CD8-positive, alpha-beta memory T cell (primary cell): ENCODE data around the gene RAB8B. TPM values are rescaled to one million over a fixed set of nuclear protein-coding genes. Genes with fewer than 3 reads are reported as not detected.
A peak's percentile ranks its signal among the peaks of the same experiment; 100 is the strongest.

ENCODE experiments used
- CTCF ChIA-PET: fragments of 350-600 bp; sonication (Branson Sonifier 250); formaldehyde crosslinking; loops from one replicate; lab custom pipeline; 2021; ENCODE audit warnings: antibody characterized with exemption; lab: Charles Lee
- POLR2A ChIA-PET: fragments of 350-600 bp; sonication (Branson Sonifier 250); formaldehyde crosslinking; loops from one replicate; lab custom pipeline; 2021; ENCODE audit warnings: antibody characterized with exemption; lab: Charles Lee
- DNase-seq, 5 donors: peaks; one replicate each; pipeline versions ENCODE4 v3.0.0 to v3.0.0-alpha.2; 2020 to 2022; ENCODE audit warnings: mixed read lengths in 1 of 5
- H3K27ac ChIP-seq: one replicate; pipeline ENCODE4 v1.7.0; 2013; ENCODE audit warnings: low read depth, mild to moderate bottlenecking, low read length, moderate library complexity
- H3K27me3 ChIP-seq: 2 replicates; pipeline ENCODE4 v1.7.0; 2013; ENCODE audit warnings: low read length, mild to moderate bottlenecking; ENCODE audit not compliant: insufficient read depth, poor library complexity, severe bottlenecking
- H3K36me3 ChIP-seq: 2 replicates; pipeline ENCODE4 v1.7.0; 2013; ENCODE audit warnings: mild to moderate bottlenecking, low read length, moderate library complexity; ENCODE audit not compliant: insufficient read depth
- H3K4me1 ChIP-seq: 2 replicates; pipeline ENCODE4 v1.7.0; 2013; ENCODE audit warnings: mild to moderate bottlenecking, low read length, moderate library complexity; ENCODE audit not compliant: insufficient read depth
- H3K4me3 ChIP-seq: 2 replicates; pipeline ENCODE4 v1.7.0; 2013; ENCODE audit warnings: mild to moderate bottlenecking, low read length
- H3K9me3 ChIP-seq: 2 replicates; pipeline ENCODE4 v1.7.0; 2013; ENCODE audit warnings: mild to moderate bottlenecking, low read length
- H3K27ac Mint-ChIP-seq, 8 donors: one replicate each; pipeline ENCODE4 v1.8.0; 2020 to 2021; ENCODE audit warnings: mixed read lengths in 8 of 8, mild to moderate bottlenecking in 6 of 8, inconsistent platforms in 3 of 8, moderate library complexity in 3 of 8
- H3K27me3 Mint-ChIP-seq, 2 donors: one replicate each; pipeline ENCODE4 v1.8.0; 2020 to 2021; ENCODE audit warnings: mixed read lengths in 2 of 2, mild to moderate bottlenecking in 1 of 2, moderate library complexity in 1 of 2
- H3K36me3 Mint-ChIP-seq, 3 donors: one replicate each; pipeline ENCODE4 v1.8.0; 2020 to 2021; ENCODE audit warnings: mixed read lengths in 3 of 3, inconsistent platforms in 1 of 3, mild to moderate bottlenecking in 1 of 3
- H3K4me1 Mint-ChIP-seq, 3 donors: one replicate each; pipeline ENCODE4 v1.8.0; 2020 to 2021; ENCODE audit warnings: mixed read lengths in 3 of 3, inconsistent platforms in 1 of 3, mild to moderate bottlenecking in 1 of 3
- H3K4me3 Mint-ChIP-seq, 7 donors: one replicate each; pipeline ENCODE4 v1.8.0; 2020 to 2021; ENCODE audit warnings: mixed read lengths in 7 of 7, mild to moderate bottlenecking in 6 of 7, moderate library complexity in 4 of 7, inconsistent platforms in 2 of 7
- H3K9me3 Mint-ChIP-seq, 5 donors: one replicate each; pipeline ENCODE4 v1.8.0; 2020 to 2022; ENCODE audit warnings: mixed read lengths in 5 of 5, mild to moderate bottlenecking in 3 of 5, moderate library complexity in 2 of 5, inconsistent platforms in 1 of 5
- polyA plus RNA-seq: library from polyadenylated mRNA; unstranded; fragments of 300-500 nt; fragmentation: Illumina TruSeq; gene quantifications from one replicate; pipeline ENCODE4 v1.2.3, GENCODE V29; 2021
- total RNA-seq, 2 experiments: library from RNA; stranded (reverse); gene quantifications; one replicate each; pipeline ENCODE4 v1.2.3, GENCODE V29; 2021

The RAB8B gene
- total and polyA plus RNA-seq, 3 experiments from 2014 or later = 52.9 to 169 (median 165) TPM

- CTCF ChIA-PET = interaction anchor here (1.1 to 1.9 kb wide), 4 partner anchors 12 to 228 kb away, joined by 3 to 6 read pairs (median 4); no protein-coding TSS in a partner anchor
- no peaks in the 10 kb centered on the region for H3K9me3 Mint-ChIP-seq
- H3K4me3 ChIP-seq = peak overlapping the region; percentile 71
- peak overlapping the region; percentile 71 to 98 (median 91) for H3K27ac Mint-ChIP-seq
- H3K27ac ChIP-seq = peak overlapping the region; percentile 72
- peak overlapping the region; percentile 75 to 91 (median 83) for H3K4me3 Mint-ChIP-seq
- H3K36me3 ChIP-seq = peaks cover 4% of the 10 kb centered on the region
- peaks cover 37 to 52% (median 47%) of the 10 kb centered on the region in 3 donors for H3K4me1 Mint-ChIP-seq
- DNase-seq = no peak
- no peaks in the 10 kb centered on the region for H3K9me3 ChIP-seq
- peaks cover 0 to 11% (median 3%) of the 10 kb centered on the region in 3 donors for H3K36me3 Mint-ChIP-seq
- H3K27me3 Mint-ChIP-seq = no peaks in the 10 kb centered on the region
- H3K4me1 ChIP-seq = peaks cover 32% of the 10 kb centered on the region
- POLR2A ChIA-PET = interaction anchor here (0.7 to 1.1 kb wide), 6 partner anchors 9 to 1216 kb away, joined by 4 to 5 read pairs (median 4); no protein-coding TSS in a partner anchor
- H3K27me3 ChIP-seq = no peaks in the 10 kb centered on the region
These were observed 87.1 kb downstream of the RAB8B start for GRCh38 chr15:63276342-63277037.

DNA sequence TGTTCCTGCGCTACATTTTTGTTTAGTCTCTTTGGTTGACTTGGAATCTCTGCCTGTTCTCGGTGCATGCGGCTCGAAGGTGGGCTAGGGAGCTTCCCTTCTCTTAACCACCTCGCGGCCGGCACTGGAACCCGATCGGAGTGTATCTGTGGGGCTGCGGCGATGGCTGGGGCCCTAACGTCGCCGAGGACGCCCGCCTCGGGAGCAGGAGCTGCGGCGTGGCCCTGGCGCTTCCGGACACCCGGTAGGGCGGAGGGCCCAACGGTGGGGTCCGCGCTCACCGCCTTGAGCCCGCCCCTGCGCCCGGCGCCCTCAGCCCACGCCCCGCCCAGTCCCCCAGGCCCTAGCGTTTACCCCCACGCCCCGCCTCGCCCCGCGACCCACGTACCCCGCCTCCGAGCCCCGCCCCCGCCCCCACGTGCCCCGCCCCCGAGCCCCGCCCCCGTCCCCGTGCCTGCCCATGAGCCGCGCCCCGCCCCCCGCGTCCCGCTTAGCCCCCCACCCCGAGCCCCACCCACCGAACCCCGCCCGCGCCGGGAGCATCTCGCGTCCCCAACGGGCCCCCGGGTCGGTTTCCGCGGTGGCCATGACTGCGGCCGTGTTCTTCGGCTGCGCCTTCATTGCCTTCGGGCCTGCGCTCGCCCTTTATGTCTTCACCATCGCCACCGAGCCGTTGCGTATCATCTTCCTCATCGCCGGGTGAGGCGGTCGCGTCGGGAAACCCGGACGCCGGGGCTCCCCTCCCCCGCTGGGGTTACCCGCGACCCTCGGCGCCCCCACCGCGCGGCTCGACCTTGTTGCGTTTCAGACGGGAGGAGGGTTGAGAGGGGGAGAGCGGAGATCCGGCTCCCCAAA is 87.9 kb downstream of the RAB8B start, which contains the start of gene APH1B:
TSS of gene APH1B (plus strand) at position 568 of the 855 bp plus-strand sequence. CDS start at position 587, 19 bp downstream.
- H3K36me3 ChIP-seq = peaks cover 4% of the 10 kb centered on the region
- no peaks in the 10 kb centered on the region for H3K9me3 ChIP-seq
- H3K27me3 ChIP-seq = no peaks in the 10 kb centered on the region
- Mint-ChIP-seq H3K36me3 (peaks cover 0 to 11% (median 3%) of the 10 kb centered on the region in 3 donors), H3K27me3 (no peaks in the 10 kb centered on the region), H3K4me3 (peak within 1 kb of the TSS; percentile 80 to 92 (median 84)), H3K9me3 (no peaks in the 10 kb centered on the region), H3K4me1 (peaks cover 37 to 52% (median 47%) of the 10 kb centered on the region in 3 donors), H3K27ac (peak within 1 kb of the TSS; percentile 82 to 98 (median 91))
- DNase-seq = peak; percentile 74 to 89 (median 79)
- POLR2A ChIA-PET = interaction anchor here (0.6 to 1.3 kb wide), 9 partner anchors 9 to 1564 kb away, joined by 3 to 5 read pairs (median 4); no protein-coding TSS in a partner anchor
- peak within 1 kb of the TSS; percentile 72 for H3K27ac ChIP-seq
- CTCF ChIA-PET = interaction anchor here (0.8 to 1.1 kb wide), 2 partner anchors 12 to 229 kb away, joined by 3 to 4 read pairs; no protein-coding TSS in a partner anchor
- peaks cover 32% of the 10 kb centered on the region for H3K4me1 ChIP-seq
- peak within 1 kb of the TSS; percentile 71 for H3K4me3 ChIP-seq

DNA sequence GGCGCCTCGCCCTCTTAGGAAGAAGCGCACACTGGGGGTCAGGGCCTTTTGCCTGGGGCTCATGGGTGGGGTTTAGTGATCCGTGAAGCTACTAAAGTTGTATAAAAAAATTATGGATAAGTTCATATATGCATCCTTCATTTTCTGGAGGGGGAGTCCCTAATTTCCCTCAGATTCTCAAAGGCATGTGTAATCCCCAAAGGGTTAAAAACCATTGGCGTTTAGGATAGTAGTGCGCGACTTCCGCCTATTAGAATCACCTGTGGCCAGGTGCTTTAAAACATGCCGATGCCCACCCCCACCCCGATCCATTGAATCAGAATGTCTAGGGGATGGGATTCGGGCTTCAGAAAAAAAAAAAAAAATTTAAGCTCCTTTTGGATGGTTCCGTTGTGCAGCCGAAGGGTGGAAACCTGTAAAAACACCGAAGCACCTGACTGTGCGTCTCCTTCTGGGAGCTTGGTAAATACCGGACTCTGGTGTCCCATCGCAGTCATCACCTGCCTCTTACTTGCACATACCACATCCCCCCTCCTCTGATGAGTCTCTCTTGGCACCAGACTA is 88.6 kb downstream of the RAB8B start:
- H3K4me1 Mint-ChIP-seq = peaks cover 37 to 52% (median 47%) of the 10 kb centered on the region in 3 donors
- POLR2A ChIA-PET = interaction anchor here (0.5 to 1.7 kb wide), 5 partner anchors 34 to 1563 kb away, joined by 3 to 6 read pairs (median 3); partner anchors contain the start of gene RPS27L
- peak in 1 of 5 donors; percentile 16 for DNase-seq

GRCh38 chr15:63283126-63283525 is 93.7 kb downstream of the RAB8B start:
- H3K9me3 ChIP-seq = no peaks in the 10 kb centered on the region
- H3K27me3 Mint-ChIP-seq = no peaks in the 10 kb centered on the region
- DNase-seq = no peak
- H3K27ac ChIP-seq = no peak overlapping the region
- peaks cover 10% of the 10 kb centered on the region for H3K4me1 ChIP-seq
- peaks cover 16 to 28% (median 23%) of the 10 kb centered on the region in 3 donors for H3K4me1 Mint-ChIP-seq
- ChIA-PET CTCF (no interaction called here), POLR2A (no interaction called here)
- no peaks in the 10 kb centered on the region for H3K9me3 Mint-ChIP-seq
- no peak overlapping the region for H3K4me3 Mint-ChIP-seq
- H3K4me3 ChIP-seq = no peak overlapping the region
- no peaks in the 10 kb centered on the region for H3K27me3 ChIP-seq
- H3K36me3 Mint-ChIP-seq = peaks cover 4 to 46% (median 15%) of the 10 kb centered on the region in 3 donors
- peak overlapping the region in 3 of 8 donors; percentile 40 to 84 (median 56) for H3K27ac Mint-ChIP-seq
- H3K36me3 ChIP-seq = peaks cover 9% of the 10 kb centered on the region

More for the DNA sequence above, 88.6 kb downstream of the RAB8B start:
- Histone ChIP-seq H3K36me3 (peaks cover 4% of the 10 kb centered on the region), H3K27me3 (no peaks in the 10 kb centered on the region), H3K9me3 (no peaks in the 10 kb centered on the region), H3K27ac (peak overlapping the region; percentile 65), H3K4me1 (peaks cover 32% of the 10 kb centered on the region), H3K4me3 (peak overlapping the region; percentile 65)
- Mint-ChIP-seq H3K27me3 (no peaks in the 10 kb centered on the region), H3K27ac (peak overlapping the region; percentile 32 to 93 (median 84)), H3K9me3 (no peaks in the 10 kb centered on the region), H3K4me3 (peak overlapping the region; percentile 80 to 92 (median 83)), H3K36me3 (peaks cover 0 to 11% (median 3%) of the 10 kb centered on the region in 3 donors)
- CTCF ChIA-PET = interaction anchor here (0.8 to 1.4 kb wide), 2 partner anchors 120 to 230 kb away, joined by 3 to 4 read pairs; partner anchors contain the start of gene RPS27L

GRCh38 chr15:63284335-63284734 is 94.9 kb downstream of the RAB8B start:
- Histone ChIP-seq H3K4me3 (no peak overlapping the region), H3K9me3 (no peaks in the 10 kb centered on the region), H3K4me1 (no peaks in the 10 kb centered on the region), H3K27me3 (no peaks in the 10 kb centered on the region), H3K27ac (no peak overlapping the region), H3K36me3 (peaks cover 9% of the 10 kb centered on the region)
- Mint-ChIP-seq H3K36me3 (peaks cover 4 to 49% (median 17%) of the 10 kb centered on the region in 3 donors), H3K4me1 (peaks cover 18 to 26% (median 20%) of the 10 kb centered on the region in 3 donors), H3K27ac (no peak overlapping the region), H3K4me3 (no peak overlapping the region), H3K27me3 (no peaks in the 10 kb centered on the region), H3K9me3 (no peaks in the 10 kb centered on the region)
- no peak for DNase-seq
- POLR2A ChIA-PET = no interaction called here
- CTCF ChIA-PET = no interaction called here

GRCh38 chr15:63287109-63287508 is 97.7 kb downstream of the RAB8B start:
- Histone ChIP-seq H3K27me3 (no peaks in the 10 kb centered on the region), H3K9me3 (no peaks in the 10 kb centered on the region), H3K27ac (no peak overlapping the region), H3K4me3 (no peak overlapping the region), H3K36me3 (peaks cover 5% of the 10 kb centered on the region), H3K4me1 (no peaks in the 10 kb centered on the region)
- DNase-seq = no peak
- CTCF ChIA-PET = interaction anchor here (0.8 kb wide), 1 partner anchor 116 kb away, joined by 4 read pairs; no protein-coding TSS in a partner anchor
- POLR2A ChIA-PET = no interaction called here
- Mint-ChIP-seq H3K27me3 (no peaks in the 10 kb centered on the region), H3K36me3 (peaks cover 4 to 58% (median 14%) of the 10 kb centered on the region in 3 donors), H3K4me3 (no peak overlapping the region), H3K27ac (peak overlapping the region in 2 of 8 donors; percentile 38 to 56), H3K9me3 (no peaks in the 10 kb centered on the region), H3K4me1 (peaks cover 15 to 18% (median 18%) of the 10 kb centered on the region in 3 donors)

DNA sequence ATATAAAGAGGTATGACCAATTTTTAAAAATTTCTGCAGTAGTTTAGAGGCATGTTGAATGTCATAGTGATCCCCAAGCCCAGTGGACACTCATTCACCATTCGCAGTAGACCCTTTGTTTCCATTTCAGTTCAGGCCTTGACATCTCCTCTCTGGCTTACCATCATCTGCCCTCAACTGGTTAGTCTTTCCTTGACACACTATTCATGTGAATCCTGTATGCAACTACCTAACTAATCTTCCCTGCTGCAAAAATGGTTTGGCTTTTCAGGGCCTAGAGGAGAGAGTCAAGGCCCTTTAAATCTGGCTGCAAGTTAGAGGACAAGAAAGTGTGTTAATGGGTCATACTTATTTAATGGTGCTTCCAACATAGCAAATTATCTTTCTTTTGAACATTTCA is 98.9 kb downstream of the RAB8B start:
- H3K36me3 ChIP-seq = peaks cover 5% of the 10 kb centered on the region
- Mint-ChIP-seq H3K4me3 (no peak overlapping the region), H3K36me3 (peaks cover 4 to 63% (median 14%) of the 10 kb centered on the region in 3 donors), H3K9me3 (no peaks in the 10 kb centered on the region), H3K27me3 (no peaks in the 10 kb centered on the region), H3K4me1 (peaks cover 12 to 15% (median 15%) of the 10 kb centered on the region in 3 donors), H3K27ac (peak overlapping the region in 4 of 8 donors; percentile 3 to 84 (median 27))
- no peak overlapping the region for H3K4me3 ChIP-seq
- H3K9me3 ChIP-seq = no peaks in the 10 kb centered on the region
- H3K4me1 ChIP-seq = no peaks in the 10 kb centered on the region
- CTCF ChIA-PET = interaction anchor here (0.9 to 2.1 kb wide), 3 partner anchors 96 to 240 kb away, joined by 3 to 7 read pairs (median 3); no protein-coding TSS in a partner anchor
- no peak for DNase-seq
- no peaks in the 10 kb centered on the region for H3K27me3 ChIP-seq
- POLR2A ChIA-PET = no interaction called here
- no peak overlapping the region for H3K27ac ChIP-seq
